HG03442 (cell line): ENCODE measurements around the gene KXD1.
"Not testable (repeated sequence)": the region's sequence is repeated elsewhere in the genome, so short reads cannot be mapped to it uniquely, and the experiment has no call there.

Experiments
- ATAC-seq: cut with Tn5 transposase; IDR thresholded peaks from one replicate; pipeline ENCODE4 v1.9.1; 2021; ENCODE audit warnings: mild to moderate bottlenecking, moderate library complexity; ENCODE audit not compliant: unreplicated experiment

KXD1 gene

GRCh38 chr19:18576383-18576782, 18.7 kb downstream of the KXD1 start:
- ATAC-seq = no peak

GRCh38 chr19:18577365-18577914, 19.8 kb downstream of the KXD1 start:
- ATAC-seq = no peak

- no peak for ATAC-seq
Measured at GRCh38 chr19:18580311-18580710, 22.6 kb downstream of the KXD1 start.

- ATAC-seq = no peak
Measured at GRCh38 chr19:18586306-18586705, 28.6 kb downstream of the KXD1 start.

- no peak for ATAC-seq
Measured at GRCh38 chr19:18587561-18587960, 29.9 kb downstream of the KXD1 start.

GRCh38 chr19:18587962-18588610, 30.4 kb downstream of the KXD1 start:
- ATAC-seq = no peak

GRCh38 chr19:18588611-18589379, 31.1 kb downstream of the KXD1 start, which contains the start of gene REX1BD:
REX1BD (plus strand) TSS chr19:18588798; CDS start chr19:18588802, 4 bp downstream.
- peak; percentile 68 for ATAC-seq

GRCh38 chr19:18589380-18590272, 32.0 kb downstream of the KXD1 start:
- peak; percentile 20 for ATAC-seq

- ATAC-seq = no peak
Measured at GRCh38 chr19:18590273-18591272, 32.9 kb downstream of the KXD1 start.

GRCh38 chr19:18591735-18592385, 34.2 kb downstream of the KXD1 start:
- no peak for ATAC-seq

GRCh38 chr19:18592732-18593131, 35.1 kb downstream of the KXD1 start:
- not testable (repeated sequence) for ATAC-seq

- no peak for ATAC-seq
Measured at GRCh38 chr19:18593367-18594095, 35.9 kb downstream of the KXD1 start.

GRCh38 chr19:18594096-18594823, 36.6 kb downstream of the KXD1 start:
- ATAC-seq = peak; percentile 51

- no peak for ATAC-seq
Measured at GRCh38 chr19:18594824-18595373, 37.2 kb downstream of the KXD1 start.

- no peak for ATAC-seq
Measured at GRCh38 chr19:18595475-18595874, 37.8 kb downstream of the KXD1 start.

GRCh38 chr19:18596752-18597157, 39.1 kb downstream of the KXD1 start:
- ATAC-seq = no peak

GRCh38 chr19:18597809-18598660, 40.4 kb downstream of the KXD1 start:
- ATAC-seq = no peak
